Smooth muscle cell (in vitro differentiated cells): ENCODE data around the gene DSN1. TPM values are rescaled to one million over a fixed set of nuclear protein-coding genes. Genes with fewer than 3 reads are reported as not detected.

Source experiments
- DNase-seq: peaks from one replicate; lab custom pipeline; 2025; ENCODE audit not compliant: unreplicated experiment; lab: John Stamatoyannopoulos, UW
- H2AFZ ChIP-seq: fragments of 200-600 bp; sonication (generic); 2 replicates; pipeline ENCODE4 v1.6.0; 2016; ENCODE audit warnings: antibody characterized with exemption, low read depth, mild to moderate bottlenecking
- H3F3A ChIP-seq: fragments of 200-600 bp; sonication (generic); 2 replicates; pipeline ENCODE4 v1.6.0; 2017; ENCODE audit warnings: antibody characterized with exemption, low read depth
- H3K27ac ChIP-seq: fragments of 200-600 bp; sonication (generic); 2 replicates; pipeline ENCODE4 v1.5.1; 2016; ENCODE audit warnings: low read depth, mild to moderate bottlenecking
- H3K27me3 ChIP-seq: fragments of 200-600 bp; sonication (generic); 2 replicates; pipeline ENCODE4 v1.6.1; 2016; ENCODE audit warnings: low read depth, mild to moderate bottlenecking
- H3K36me3 ChIP-seq: fragments of 200-600 bp; sonication (generic); 2 replicates; pipeline ENCODE4 v1.5.1; 2016; ENCODE audit warnings: low read depth
- H3K4me1 ChIP-seq: fragments of 200-600 bp; sonication (generic); 2 replicates; pipeline ENCODE4 v1.5.1; 2016; ENCODE audit warnings: low read depth
- H3K4me2 ChIP-seq: fragments of 200-600 bp; sonication (generic); 2 replicates; pipeline ENCODE4 v1.6.0; 2016; ENCODE audit warnings: mild to moderate bottlenecking
- H3K4me3 ChIP-seq: fragments of 200-600 bp; sonication (generic); 2 replicates; pipeline ENCODE4 v1.5.1; 2016; ENCODE audit warnings: mild to moderate bottlenecking
- H3K79me2 ChIP-seq: fragments of 200-600 bp; sonication (generic); 2 replicates; pipeline ENCODE4 v1.6.0; 2016; ENCODE audit warnings: low read depth, mild to moderate bottlenecking
- H3K9ac ChIP-seq: fragments of 200-600 bp; sonication (generic); 2 replicates; pipeline ENCODE4 v1.6.0; 2016; ENCODE audit warnings: low read depth
- H3K9me3 ChIP-seq: fragments of 200-600 bp; sonication (generic); replicated peaks from 2 replicates; pipeline ENCODE4 v1.5.1; 2016; ENCODE audit warnings: low read depth
- H4K20me1 ChIP-seq: fragments of 200-600 bp; sonication (generic); 2 replicates; pipeline ENCODE4 v1.6.0; 2016; ENCODE audit warnings: low read depth
- WGBS: methylation state at CpG from one replicate; pipeline ENCODE4 v1.1.7; 2016; ENCODE audit warnings: low lambda C conversion rate; 5-methylcytosine and 5-hydroxymethylcytosine counted together
- polyA plus RNA-seq: library from polyadenylated mRNA; unstranded; fragments of >200 nt; fragmentation: Nextera tagmentation; extraction: Ambion mirVana; gene quantifications from 2 replicates; pipeline ENCODE4 v1.2.1, GENCODE V29; 2016
- total RNA-seq: library from RNA; depleted of rRNA; stranded (reverse); fragments of >200 nt; gene quantifications from 2 replicates; pipeline ENCODE4 v1.2.3, GENCODE V29; 2014
- TF ChIP-seq, protein P1 (sequence below): fragments of 200-600 bp; sonication (generic); IDR thresholded peaks from 2 replicates; pipeline ENCODE4 v1.5.1; 2017; ENCODE audit warnings: borderline replicate concordance, mild to moderate bottlenecking, antibody characterized with exemption; ENCODE audit not compliant: insufficient read depth, poor library complexity, severe bottlenecking

Gene DSN1
- total and polyA plus RNA-seq, 2 experiments from 2014 or later, result 15.1 to 17.0 TPM

DNA sequence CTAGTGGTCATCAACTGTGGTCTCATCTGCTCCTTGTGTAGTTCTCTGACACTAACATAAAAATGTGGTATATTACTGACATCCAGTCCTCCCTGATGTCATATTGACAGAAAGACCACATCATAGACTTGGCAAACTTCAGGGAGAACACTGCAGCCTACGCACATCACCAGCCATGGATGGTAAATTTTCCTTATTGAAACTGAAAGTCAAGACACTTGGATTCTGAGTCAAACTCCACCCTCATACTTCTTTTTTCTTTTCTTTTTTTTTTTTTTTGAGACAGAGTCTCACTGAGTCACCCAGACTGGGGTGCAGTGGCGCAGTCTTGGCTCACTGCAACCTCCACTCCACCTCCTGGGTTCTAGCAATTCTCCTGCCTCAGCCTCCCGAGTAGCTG lies 53.1 kb downstream of the DSN1 start:
- H3K4me3 ChIP-seq, result no peak overlapping the region
- 96% methylated on average over 3 of the region's 3 CpGs for WGBS
- H3K36me3 ChIP-seq, result no peaks in the 10 kb centered on the region
- H3K9ac ChIP-seq, result no peak overlapping the region
- H3F3A ChIP-seq, result no peaks in the 10 kb centered on the region
- no peaks in the 10 kb centered on the region for H3K9me3 ChIP-seq
- TF ChIP-seq, protein P1, sequence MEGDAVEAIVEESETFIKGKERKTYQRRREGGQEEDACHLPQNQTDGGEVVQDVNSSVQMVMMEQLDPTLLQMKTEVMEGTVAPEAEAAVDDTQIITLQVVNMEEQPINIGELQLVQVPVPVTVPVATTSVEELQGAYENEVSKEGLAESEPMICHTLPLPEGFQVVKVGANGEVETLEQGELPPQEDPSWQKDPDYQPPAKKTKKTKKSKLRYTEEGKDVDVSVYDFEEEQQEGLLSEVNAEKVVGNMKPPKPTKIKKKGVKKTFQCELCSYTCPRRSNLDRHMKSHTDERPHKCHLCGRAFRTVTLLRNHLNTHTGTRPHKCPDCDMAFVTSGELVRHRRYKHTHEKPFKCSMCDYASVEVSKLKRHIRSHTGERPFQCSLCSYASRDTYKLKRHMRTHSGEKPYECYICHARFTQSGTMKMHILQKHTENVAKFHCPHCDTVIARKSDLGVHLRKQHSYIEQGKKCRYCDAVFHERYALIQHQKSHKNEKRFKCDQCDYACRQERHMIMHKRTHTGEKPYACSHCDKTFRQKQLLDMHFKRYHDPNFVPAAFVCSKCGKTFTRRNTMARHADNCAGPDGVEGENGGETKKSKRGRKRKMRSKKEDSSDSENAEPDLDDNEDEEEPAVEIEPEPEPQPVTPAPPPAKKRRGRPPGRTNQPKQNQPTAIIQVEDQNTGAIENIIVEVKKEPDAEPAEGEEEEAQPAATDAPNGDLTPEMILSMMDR, result no peak
- no peaks in the 10 kb centered on the region for H3K4me1 ChIP-seq
- H3K27me3 ChIP-seq, result no peaks in the 10 kb centered on the region
- H2AFZ ChIP-seq, result no peak overlapping the region
- no peak overlapping the region for H3K4me2 ChIP-seq
- H3K79me2 ChIP-seq, result no peaks in the 10 kb centered on the region
- H3K27ac ChIP-seq, result no peak overlapping the region
- peaks cover 36% of the 10 kb centered on the region for H4K20me1 ChIP-seq
- no peak for DNase-seq

DNA sequence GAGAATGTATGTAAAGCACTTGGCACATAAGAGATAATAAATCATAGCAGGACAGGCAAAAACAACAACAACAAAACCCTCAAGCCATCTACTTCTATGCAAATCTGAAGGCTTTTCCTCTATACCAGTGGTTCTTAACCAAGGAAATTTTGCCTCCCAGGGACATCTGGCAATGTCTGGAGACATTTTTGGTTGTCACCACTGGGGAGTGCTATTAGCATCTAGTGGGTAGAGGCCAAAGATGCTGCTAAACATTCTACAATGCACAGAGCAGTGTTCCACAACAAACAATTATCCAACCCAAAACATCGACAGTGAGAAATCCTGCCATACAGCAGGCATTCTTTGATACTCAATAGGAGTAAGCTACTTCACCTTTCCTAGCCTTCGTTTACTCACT lies 55.9 kb downstream of the DSN1 start:
- TF ChIP-seq, protein P1, result no peak
- H3K27me3 ChIP-seq, result no peaks in the 10 kb centered on the region
- 84% methylated on average over 2 of the region's 2 CpGs for WGBS
- DNase-seq, result no peak
- no peak overlapping the region for H3K4me2 ChIP-seq
- no peaks in the 10 kb centered on the region for H3K79me2 ChIP-seq
- peaks cover 19% of the 10 kb centered on the region for H4K20me1 ChIP-seq
- no peaks in the 10 kb centered on the region for H3K36me3 ChIP-seq
- H3K9me3 ChIP-seq, result no peaks in the 10 kb centered on the region
- no peak overlapping the region for H2AFZ ChIP-seq
- no peak overlapping the region for H3K27ac ChIP-seq
- no peaks in the 10 kb centered on the region for H3K4me1 ChIP-seq
- no peak overlapping the region for H3K9ac ChIP-seq
- no peaks in the 10 kb centered on the region for H3F3A ChIP-seq
- no peak overlapping the region for H3K4me3 ChIP-seq

DNA sequence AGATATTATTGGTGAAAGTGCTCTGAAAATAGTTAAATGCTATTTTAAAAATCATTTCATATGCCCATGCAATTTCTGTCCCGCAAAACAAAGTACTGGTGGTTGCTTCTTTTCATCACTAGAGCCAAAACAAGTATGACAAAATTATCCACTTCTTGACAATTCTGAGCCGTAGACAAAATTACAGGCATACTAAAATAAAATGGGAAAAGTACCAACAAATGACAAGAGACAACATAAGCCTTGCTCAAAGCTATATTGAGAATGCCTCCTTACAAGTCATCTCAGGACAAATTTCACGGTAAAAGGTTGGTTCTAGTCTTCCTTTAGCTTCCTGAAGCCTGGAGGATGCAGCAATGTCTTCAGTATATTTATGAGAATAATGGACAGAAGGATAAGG lies 56.5 kb downstream of the DSN1 start:
- no peaks in the 10 kb centered on the region for H3K79me2 ChIP-seq
- no peak overlapping the region for H3K4me3 ChIP-seq
- WGBS, result 97% methylated on average over 3 of the region's 3 CpGs
- no peak overlapping the region for H2AFZ ChIP-seq
- H3K4me1 ChIP-seq, result no peaks in the 10 kb centered on the region
- TF ChIP-seq, protein P1, result no peak
- no peak overlapping the region for H3K9ac ChIP-seq
- peaks cover 18% of the 10 kb centered on the region for H4K20me1 ChIP-seq
- H3K27me3 ChIP-seq, result no peaks in the 10 kb centered on the region
- H3K27ac ChIP-seq, result no peak overlapping the region
- H3K9me3 ChIP-seq, result no peaks in the 10 kb centered on the region
- DNase-seq, result no peak
- no peaks in the 10 kb centered on the region for H3F3A ChIP-seq
- H3K4me2 ChIP-seq, result no peak overlapping the region
- H3K36me3 ChIP-seq, result no peaks in the 10 kb centered on the region

DNA sequence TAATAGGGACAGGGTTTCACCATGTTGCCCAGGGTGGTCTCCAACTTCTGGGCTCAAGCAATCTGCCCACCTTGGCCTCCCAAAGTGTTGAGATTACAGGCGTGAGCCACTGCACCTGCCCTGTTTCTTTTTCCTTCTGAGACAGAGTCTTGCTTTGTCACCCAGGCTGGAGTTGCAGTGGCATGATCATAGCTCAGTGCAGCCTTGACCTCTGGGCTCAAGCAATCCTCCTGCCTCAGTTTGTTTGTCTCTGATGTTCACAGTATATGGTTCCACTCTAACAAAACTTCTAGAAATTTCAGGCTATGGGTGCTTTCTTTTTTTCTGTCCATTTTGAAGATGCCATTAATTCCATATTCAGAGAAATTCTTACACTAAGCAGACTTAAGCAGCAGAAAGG lies 60.8 kb downstream of the DSN1 start:
- Histone ChIP-seq H2AFZ (no peak overlapping the region), H3K9ac (no peak overlapping the region), H3K27ac (no peak overlapping the region), H3K4me3 (no peak overlapping the region), H3K36me3 (no peaks in the 10 kb centered on the region), H4K20me1 (peaks cover 13% of the 10 kb centered on the region), H3F3A (no peaks in the 10 kb centered on the region), H3K27me3 (no peaks in the 10 kb centered on the region), H3K9me3 (no peaks in the 10 kb centered on the region), H3K4me1 (no peaks in the 10 kb centered on the region), H3K4me2 (no peak overlapping the region), H3K79me2 (no peaks in the 10 kb centered on the region)
- DNase-seq, result no peak
- TF ChIP-seq, protein P1, result no peak
- 95% methylated on average over 1 of the region's 1 CpG for WGBS
